Activated T-helper 1 cell treated with anti-CD3 and anti-CD28 coated beads, Interleukin-12 subunit alpha, Interleukin-12 subunit beta, Interleukin-2, Interleukin-4 antibody, amounts not matched to agents 30 ng/mL and 10 ng/mL and 1 ng/mL, durations not matched to agents 14 hours and 24 hours and 36 hours (primary cell): Measurements from ENCODE around the gene MLLT1. TPM values are rescaled to one million over a fixed set of nuclear protein-coding genes. Genes with fewer than 3 reads are reported as not detected.
"Not testable (repeated sequence)": the region's sequence is repeated elsewhere in the genome, so short reads cannot be mapped to it uniquely, and the experiment has no call there.

Experiments used
- DNase-seq: peaks from one replicate; pipeline ENCODE4 v3.0.0; 2021; ENCODE audit warnings: low spot score
- H3K27ac Mint-ChIP-seq: one replicate; pipeline ENCODE4 v1.8.0; 2021; ENCODE audit warnings: mild to moderate bottlenecking, mixed read lengths
- H3K27me3 Mint-ChIP-seq: one replicate; pipeline ENCODE4 v1.8.0; 2022; ENCODE audit warnings: mild to moderate bottlenecking, moderate library complexity, mixed read lengths; ENCODE audit not compliant: insufficient read depth
- H3K36me3 Mint-ChIP-seq: one replicate; pipeline ENCODE4 v1.8.0; 2021; ENCODE audit warnings: low read depth, mixed read lengths
- H3K4me1 Mint-ChIP-seq: one replicate; pipeline ENCODE4 v1.8.0; 2021; ENCODE audit warnings: low read depth, mixed read lengths
- H3K4me3 Mint-ChIP-seq: one replicate; pipeline ENCODE4 v1.8.0; 2021; ENCODE audit warnings: mild to moderate bottlenecking, moderate library complexity, mixed read lengths
- H3K9me3 Mint-ChIP-seq: one replicate; pipeline ENCODE4 v1.8.0; 2021; ENCODE audit warnings: mixed read lengths
- intact Hi-C: fragments of 100-400 bp; cut with micrococcal nuclease; formaldehyde crosslinking; loops from one replicate; pipeline ENCODE4 v1.15.1; 2024
- total RNA-seq: library from RNA; stranded (reverse); gene quantifications from 2 replicates; pipeline ENCODE4 v1.2.3, GENCODE V29; 2022

MLLT1 gene, protein sequence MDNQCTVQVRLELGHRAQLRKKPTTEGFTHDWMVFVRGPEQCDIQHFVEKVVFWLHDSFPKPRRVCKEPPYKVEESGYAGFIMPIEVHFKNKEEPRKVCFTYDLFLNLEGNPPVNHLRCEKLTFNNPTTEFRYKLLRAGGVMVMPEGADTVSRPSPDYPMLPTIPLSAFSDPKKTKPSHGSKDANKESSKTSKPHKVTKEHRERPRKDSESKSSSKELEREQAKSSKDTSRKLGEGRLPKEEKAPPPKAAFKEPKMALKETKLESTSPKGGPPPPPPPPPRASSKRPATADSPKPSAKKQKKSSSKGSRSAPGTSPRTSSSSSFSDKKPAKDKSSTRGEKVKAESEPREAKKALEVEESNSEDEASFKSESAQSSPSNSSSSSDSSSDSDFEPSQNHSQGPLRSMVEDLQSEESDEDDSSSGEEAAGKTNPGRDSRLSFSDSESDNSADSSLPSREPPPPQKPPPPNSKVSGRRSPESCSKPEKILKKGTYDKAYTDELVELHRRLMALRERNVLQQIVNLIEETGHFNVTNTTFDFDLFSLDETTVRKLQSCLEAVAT
- 71.6 and 77.4 TPM in 2 replicates for total RNA-seq

DNA sequence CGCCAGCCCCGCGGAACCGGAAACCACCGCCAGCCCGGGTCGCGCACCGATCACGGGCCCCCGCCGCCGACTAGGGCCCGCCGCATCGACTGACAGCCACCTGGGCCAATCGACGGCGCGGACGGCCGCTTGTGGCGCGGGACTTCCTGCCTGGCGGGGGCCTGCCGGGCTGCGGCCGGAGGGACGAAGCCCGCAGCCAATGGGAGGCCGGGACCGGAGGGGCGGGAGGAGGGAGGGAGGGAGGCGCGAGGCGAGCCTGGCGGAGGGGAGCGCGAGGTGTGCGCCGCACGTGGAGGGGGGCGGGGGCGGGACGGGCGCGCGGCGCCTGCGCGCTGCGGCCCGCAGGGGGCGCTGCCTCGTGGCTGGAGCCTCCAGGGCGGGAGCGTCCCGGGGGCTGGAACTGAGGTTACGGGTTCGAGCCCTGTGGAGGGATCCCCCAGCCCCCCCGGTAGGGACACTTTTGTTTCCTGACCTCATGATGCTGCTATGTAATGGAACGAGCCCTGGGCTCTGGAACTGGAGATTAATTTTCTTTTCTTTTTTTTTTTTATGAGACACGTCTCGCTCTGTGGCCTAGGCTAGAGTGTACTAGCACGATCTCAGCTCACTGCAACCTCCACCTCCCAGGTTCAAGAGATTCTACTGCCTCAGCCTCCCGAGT lies at the start of gene MLLT1:
Gene MLLT1 (minus strand): TSS at position 45 of the 661 bp plus-strand sequence. CDS start 191 bp downstream, outside the sequence.
- Mint-ChIP-seq H3K9me3 (no peaks in the 10 kb centered on the region), H3K4me1 (peaks cover 26% of the 10 kb centered on the region), H3K4me3 (peak within 1 kb of the TSS; percentile 95), H3K27ac (peak within 1 kb of the TSS; percentile 90), H3K27me3 (no peaks in the 10 kb centered on the region), H3K36me3 (peaks cover 15% of the 10 kb centered on the region)
- intact Hi-C loops: loop anchor here (1.0 kb wide), 3 partner anchors 81 to 224 kb away; partner anchors contain the start of gene CLPP
- peak; percentile 96 for DNase-seq

DNA sequence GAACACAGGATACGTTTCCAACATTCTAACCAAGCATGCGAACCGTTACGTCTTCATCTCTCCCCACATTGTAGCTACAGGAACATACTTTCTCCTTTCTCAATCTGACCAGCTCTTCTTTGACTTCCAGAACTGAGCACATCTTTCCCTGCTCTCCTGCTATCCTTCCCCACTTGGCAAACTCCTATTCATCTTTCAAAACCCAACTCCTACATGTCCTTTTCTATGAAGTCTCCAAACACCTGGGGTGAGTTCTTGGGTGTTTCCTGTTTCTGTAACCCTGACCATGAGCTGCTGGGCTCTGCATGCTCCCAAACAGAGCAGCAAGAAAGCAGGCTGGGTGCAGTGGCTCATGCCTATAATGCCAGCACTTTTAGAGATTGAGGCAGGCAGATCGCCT lies 47.0 kb upstream of the MLLT1 start:
- no peaks in the 10 kb centered on the region for H3K4me1 Mint-ChIP-seq
- peaks cover 3% of the 10 kb centered on the region for H3K27me3 Mint-ChIP-seq
- DNase-seq: no peak

DNA sequence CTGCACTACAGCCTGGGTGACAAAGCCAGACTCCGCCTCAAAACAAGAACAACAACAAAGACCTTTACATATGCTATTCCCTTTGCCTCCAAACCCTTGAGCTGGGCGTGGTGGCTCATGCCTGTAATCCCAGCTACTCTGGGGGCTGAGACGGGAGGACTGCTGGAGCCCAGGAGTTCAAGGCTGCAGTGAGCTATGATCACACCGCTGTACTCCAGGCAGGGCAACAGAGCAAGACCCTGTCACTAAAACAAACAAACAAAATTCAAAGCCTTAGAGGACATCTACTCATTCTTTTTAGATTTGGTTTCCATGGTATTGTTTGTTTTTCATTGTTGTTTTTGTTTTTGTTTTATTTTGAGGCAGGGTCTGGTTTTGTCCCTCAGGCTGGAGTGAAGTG lies 45.8 kb upstream of the MLLT1 start:
- no peak for DNase-seq
- no peak overlapping the region for H3K4me3 Mint-ChIP-seq
- peaks cover 3% of the 10 kb centered on the region for H3K27me3 Mint-ChIP-seq
- no peak overlapping the region for H3K27ac Mint-ChIP-seq
- intact Hi-C loops: no loop called here
- no peaks in the 10 kb centered on the region for H3K4me1 Mint-ChIP-seq
- no peaks in the 10 kb centered on the region for H3K36me3 Mint-ChIP-seq
- H3K9me3 Mint-ChIP-seq: no peaks in the 10 kb centered on the region

More for the DNA sequence above, 47.0 kb upstream of the MLLT1 start:
- H3K9me3 Mint-ChIP-seq: no peaks in the 10 kb centered on the region
- intact Hi-C loops: no loop called here
- H3K4me3 Mint-ChIP-seq: no peak overlapping the region
- no peaks in the 10 kb centered on the region for H3K36me3 Mint-ChIP-seq
- H3K27ac Mint-ChIP-seq: no peak overlapping the region

DNA sequence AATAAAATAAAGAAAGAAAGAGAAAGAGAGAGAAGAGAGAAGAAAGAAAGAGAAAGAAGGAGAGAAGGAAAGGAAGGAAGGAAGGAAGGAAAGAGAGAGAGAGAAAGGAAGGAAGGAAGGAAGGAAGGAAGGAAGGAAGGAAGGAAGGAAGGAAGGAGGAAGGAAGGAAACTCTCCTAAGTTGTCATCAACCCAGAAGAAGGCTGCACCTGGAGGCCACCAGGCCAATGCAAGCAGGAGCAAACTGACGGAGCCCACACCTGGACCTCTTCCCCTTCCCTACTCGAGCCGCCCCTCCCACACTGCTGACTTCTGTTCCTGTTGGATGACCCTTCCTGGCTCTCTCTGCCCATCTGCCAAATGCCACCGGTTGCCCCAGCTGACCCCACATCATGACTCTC lies 45.0 kb upstream of the MLLT1 start:
- H3K4me1 Mint-ChIP-seq: no peaks in the 10 kb centered on the region

DNA sequence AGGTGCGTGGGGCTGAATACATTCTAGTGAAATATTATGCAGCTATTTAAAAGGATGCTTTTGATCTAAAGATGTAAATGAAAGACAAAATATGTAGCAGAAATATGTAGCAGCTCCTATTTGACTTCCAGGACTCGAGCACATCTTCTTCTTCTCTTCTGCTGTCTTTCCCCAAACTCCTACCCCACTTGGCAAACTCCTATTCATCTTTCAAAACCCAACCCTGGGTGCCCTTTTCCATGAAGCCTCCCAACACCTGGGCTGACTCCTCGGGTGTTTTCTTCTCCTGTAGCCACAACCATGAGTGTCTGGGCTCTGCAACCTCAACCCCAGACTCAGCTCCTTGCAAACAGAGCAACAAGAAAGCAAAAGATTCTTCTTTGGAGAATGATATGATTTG lies 42.5 kb upstream of the MLLT1 start:
- Mint-ChIP-seq H3K9me3 (no peaks in the 10 kb centered on the region), H3K36me3 (no peaks in the 10 kb centered on the region), H3K27me3 (peaks cover 1% of the 10 kb centered on the region), H3K4me3 (no peak overlapping the region), H3K4me1 (no peaks in the 10 kb centered on the region), H3K27ac (no peak overlapping the region)
- DNase-seq: no peak
- intact Hi-C loops: no loop called here

More for the DNA sequence above, 45.0 kb upstream of the MLLT1 start:
- H3K9me3 Mint-ChIP-seq: no peaks in the 10 kb centered on the region
- no peak for DNase-seq
- no peak overlapping the region for H3K4me3 Mint-ChIP-seq
- H3K36me3 Mint-ChIP-seq: no peaks in the 10 kb centered on the region
- H3K27ac Mint-ChIP-seq: no peak overlapping the region
- intact Hi-C loops: no loop called here
- H3K27me3 Mint-ChIP-seq: peaks cover 3% of the 10 kb centered on the region

DNA sequence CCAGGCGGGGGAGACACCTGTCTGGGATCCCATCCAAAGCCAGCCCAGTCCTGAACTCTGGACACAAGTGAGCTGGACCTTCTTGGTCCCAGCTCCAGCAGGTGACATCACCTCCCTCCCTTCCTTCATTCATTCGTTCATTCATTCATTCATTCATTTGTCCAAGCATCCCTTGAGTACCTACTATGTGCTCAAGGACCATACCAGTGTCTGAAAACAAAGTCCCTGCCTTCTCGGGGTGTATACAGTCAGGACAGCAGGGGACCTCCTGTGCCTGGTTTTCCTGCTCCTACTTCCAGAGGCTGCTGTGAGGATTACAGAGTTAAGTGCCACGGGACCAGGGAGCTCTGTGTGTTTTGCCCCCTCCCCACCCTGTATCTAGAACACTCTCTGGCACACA lies 39.6 kb upstream of the MLLT1 start:
- DNase-seq: no peak
- no peaks in the 10 kb centered on the region for H3K36me3 Mint-ChIP-seq
- H3K27me3 Mint-ChIP-seq: no peaks in the 10 kb centered on the region
- H3K9me3 Mint-ChIP-seq: no peaks in the 10 kb centered on the region
- no peaks in the 10 kb centered on the region for H3K4me1 Mint-ChIP-seq
- no peak overlapping the region for H3K4me3 Mint-ChIP-seq
- intact Hi-C loops: no loop called here
- no peak overlapping the region for H3K27ac Mint-ChIP-seq

DNA sequence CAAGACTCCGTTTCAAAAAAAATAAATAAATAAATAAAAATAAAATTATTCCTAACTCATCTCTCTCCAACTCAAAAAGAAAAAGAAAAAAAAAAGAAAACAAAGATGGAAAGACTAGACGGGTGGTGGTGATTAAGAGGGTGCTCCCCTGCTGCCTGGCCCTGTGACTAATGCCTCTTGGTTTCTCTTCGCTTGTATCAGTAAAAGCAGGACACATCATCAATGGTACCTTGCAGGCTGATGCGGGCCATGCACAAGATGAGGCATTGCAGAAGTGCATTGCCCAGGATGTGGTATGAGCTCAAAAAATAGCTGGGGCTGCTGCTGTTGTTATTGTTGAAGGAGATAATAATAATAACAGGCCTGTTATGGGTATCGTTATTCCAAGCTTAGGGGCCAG lies 39.0 kb upstream of the MLLT1 start:
- intact Hi-C loops: no loop called here
- H3K27ac Mint-ChIP-seq: no peak overlapping the region
- no peaks in the 10 kb centered on the region for H3K27me3 Mint-ChIP-seq
- H3K4me3 Mint-ChIP-seq: no peak overlapping the region
- DNase-seq: no peak
- no peaks in the 10 kb centered on the region for H3K36me3 Mint-ChIP-seq
- no peaks in the 10 kb centered on the region for H3K9me3 Mint-ChIP-seq
- no peaks in the 10 kb centered on the region for H3K4me1 Mint-ChIP-seq

DNA sequence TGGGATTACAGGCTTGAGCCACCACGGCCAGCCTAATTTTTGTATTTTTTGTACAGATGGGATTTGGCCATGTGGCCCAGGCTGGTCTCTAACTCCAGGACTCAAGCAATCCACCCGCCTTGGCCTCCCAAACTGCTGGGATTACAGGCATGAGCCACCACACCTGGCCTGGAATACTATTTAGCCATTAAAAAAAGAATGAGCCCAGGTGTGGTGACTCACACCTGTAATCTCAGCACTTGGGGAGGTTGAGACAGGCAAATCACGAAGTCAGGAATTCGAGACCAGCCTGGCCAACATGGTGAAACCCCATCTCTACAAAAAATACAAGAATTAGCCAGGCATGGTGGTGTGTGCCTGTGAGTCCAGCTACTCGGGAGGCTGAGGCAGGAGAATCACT lies 35.9 kb upstream of the MLLT1 start:
- intact Hi-C loops, H3K4me1 Mint-ChIP-seq, H3K36me3 Mint-ChIP-seq, H3K9me3 Mint-ChIP-seq, H3K27me3 Mint-ChIP-seq, DNase-seq, H3K27ac Mint-ChIP-seq, H3K4me3 Mint-ChIP-seq: not testable (repeated sequence)

DNA sequence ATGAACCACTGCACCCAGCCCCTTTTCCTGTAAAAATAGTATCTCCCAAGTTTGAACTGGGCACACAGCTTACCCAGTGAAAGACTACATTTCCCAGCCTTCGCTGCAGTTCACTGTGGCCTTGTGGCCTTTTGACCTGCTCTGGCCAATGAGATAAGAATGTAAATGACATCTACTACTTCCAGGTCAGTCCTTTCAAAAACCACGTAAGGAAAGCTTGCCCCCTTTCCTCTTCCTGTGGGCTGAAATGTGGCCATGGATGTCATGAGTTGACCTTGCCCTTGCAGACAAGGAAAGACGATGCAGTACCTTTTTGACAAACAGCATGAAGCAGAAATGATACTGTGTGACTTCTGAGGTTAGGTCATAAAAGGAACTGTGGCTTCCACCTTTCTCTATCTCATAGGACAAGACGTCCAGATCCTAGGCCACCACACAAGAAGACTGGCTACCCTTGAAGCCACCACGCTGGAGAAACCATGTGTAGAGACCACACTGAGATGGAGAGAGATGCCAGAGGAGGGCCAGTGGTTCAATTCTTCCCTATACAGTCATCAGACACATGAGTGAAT lies 33.7 kb upstream of the MLLT1 start:
- H3K4me1 Mint-ChIP-seq: no peaks in the 10 kb centered on the region
- no peak for DNase-seq
- no peak overlapping the region for H3K27ac Mint-ChIP-seq
- H3K36me3 Mint-ChIP-seq: no peaks in the 10 kb centered on the region
- H3K9me3 Mint-ChIP-seq: no peaks in the 10 kb centered on the region
- H3K27me3 Mint-ChIP-seq: no peaks in the 10 kb centered on the region
- no peak overlapping the region for H3K4me3 Mint-ChIP-seq
- intact Hi-C loops: no loop called here

DNA sequence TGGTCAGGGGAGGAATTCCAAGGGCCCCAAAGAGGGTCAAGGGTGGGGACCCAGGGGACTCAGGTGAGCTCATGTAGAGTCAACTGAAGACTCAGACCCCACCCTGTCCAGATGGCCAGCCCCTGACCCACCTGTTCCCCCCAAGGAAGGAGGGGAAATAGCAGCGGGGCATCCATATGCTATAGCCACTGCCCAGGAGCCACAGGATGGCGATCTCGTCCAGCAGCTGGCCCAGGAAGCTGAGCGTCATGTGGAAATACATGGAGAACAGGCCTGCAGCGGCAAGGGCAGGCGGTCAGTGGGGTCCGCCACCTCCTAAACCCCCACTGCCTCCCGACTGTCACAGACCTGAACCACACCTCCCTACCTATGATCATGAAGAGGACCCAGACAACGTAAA lies 32.2 kb upstream of the MLLT1 start:
- Mint-ChIP-seq H3K4me1 (no peaks in the 10 kb centered on the region), H3K27me3 (no peaks in the 10 kb centered on the region), H3K9me3 (no peaks in the 10 kb centered on the region), H3K36me3 (no peaks in the 10 kb centered on the region), H3K4me3 (no peak overlapping the region), H3K27ac (no peak overlapping the region)
- intact Hi-C loops: no loop called here
- no peak for DNase-seq

DNA sequence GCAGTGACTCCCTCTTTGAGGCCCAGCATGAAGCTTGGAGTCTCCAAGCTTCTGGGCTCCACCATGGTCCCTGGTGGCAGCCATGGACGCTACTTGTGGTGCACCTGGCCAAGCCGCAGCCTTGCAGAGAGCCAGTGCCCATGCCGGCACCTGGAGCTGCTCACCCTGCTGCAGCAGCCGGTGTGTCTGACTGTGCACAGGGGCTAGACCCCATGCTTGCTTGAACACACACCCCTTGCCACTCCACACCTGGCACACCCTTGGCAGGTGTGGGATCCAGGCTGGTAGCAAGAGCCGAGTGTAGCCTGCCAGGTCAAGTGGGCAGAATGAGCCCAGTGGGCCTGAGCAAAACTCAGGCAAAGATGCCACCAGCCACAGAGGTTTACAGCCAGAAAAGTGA lies 18.6 kb upstream of the MLLT1 start:
- peaks cover 4% of the 10 kb centered on the region for H3K4me1 Mint-ChIP-seq
- intact Hi-C loops: no loop called here
- no peaks in the 10 kb centered on the region for H3K27me3 Mint-ChIP-seq
- no peak for DNase-seq
- no peak overlapping the region for H3K27ac Mint-ChIP-seq
- peaks cover 15% of the 10 kb centered on the region for H3K9me3 Mint-ChIP-seq
- H3K36me3 Mint-ChIP-seq: peaks cover 2% of the 10 kb centered on the region
- no peak overlapping the region for H3K4me3 Mint-ChIP-seq

DNA sequence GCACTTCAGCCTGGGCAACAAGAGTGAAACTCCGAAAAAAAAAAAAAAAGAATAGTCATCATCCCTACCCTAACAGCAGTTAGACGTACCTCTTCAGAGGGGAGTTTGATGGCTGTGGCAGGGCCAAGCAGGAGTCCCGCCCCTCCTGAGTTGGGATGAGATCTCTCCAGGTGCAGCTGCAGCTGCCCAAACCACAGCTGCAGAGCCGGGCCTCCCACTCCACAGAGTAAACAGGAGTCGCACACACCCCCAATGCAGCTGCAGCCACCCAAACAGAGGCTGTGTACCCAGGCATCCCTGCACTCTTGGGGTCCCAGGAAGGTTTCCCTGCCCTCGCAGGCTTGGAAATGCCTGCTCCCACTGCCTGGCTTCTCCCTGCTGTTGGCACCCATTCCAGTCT lies 17.4 kb upstream of the MLLT1 start:
- H3K27me3 Mint-ChIP-seq: no peaks in the 10 kb centered on the region
- H3K4me1 Mint-ChIP-seq: peaks cover 4% of the 10 kb centered on the region
- DNase-seq: no peak
- no peak overlapping the region for H3K4me3 Mint-ChIP-seq
- peaks cover 22% of the 10 kb centered on the region for H3K9me3 Mint-ChIP-seq
- peaks cover 2% of the 10 kb centered on the region for H3K36me3 Mint-ChIP-seq
- intact Hi-C loops: no loop called here
- no peak overlapping the region for H3K27ac Mint-ChIP-seq

DNA sequence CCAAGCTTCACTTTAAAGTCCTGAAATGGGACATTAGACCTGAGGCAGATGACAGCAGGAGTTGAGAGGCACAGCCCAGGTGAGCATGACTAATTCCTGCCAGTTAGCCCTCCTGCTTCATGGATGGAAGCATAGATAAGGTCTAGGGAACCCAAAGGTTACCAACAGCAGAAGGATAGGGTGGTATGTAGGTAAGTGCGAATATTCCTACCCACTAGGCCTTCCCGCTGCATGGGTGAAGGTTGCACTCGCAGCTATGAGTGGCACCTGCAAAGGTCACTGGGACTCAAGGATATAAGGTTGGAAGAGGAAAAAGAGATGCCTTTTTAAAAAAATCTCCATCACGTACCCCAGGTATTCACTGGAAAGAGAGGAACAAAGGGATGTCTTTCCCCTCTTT lies 12.2 kb upstream of the MLLT1 start:
- Mint-ChIP-seq H3K4me1 (no peaks in the 10 kb centered on the region), H3K9me3 (peaks cover 63% of the 10 kb centered on the region), H3K36me3 (peaks cover 2% of the 10 kb centered on the region), H3K27ac (no peak overlapping the region), H3K27me3 (no peaks in the 10 kb centered on the region), H3K4me3 (no peak overlapping the region)
- intact Hi-C loops: no loop called here
- DNase-seq: no peak
